HCT116 (cell line): ENCODE data around the gene SAV1. TPM values are rescaled to one million over a fixed set of nuclear protein-coding genes. Genes with fewer than 3 reads are reported as not detected.

Source experiments
- ATAC-seq: fragments of 200-7000 bp; cut with Tn5 transposase; 2 replicates; pipeline ENCODE4 v1.9.1; 2020; ENCODE audit warnings: mild to moderate bottlenecking, moderate library complexity
- BruUV-seq: library from RNA; stranded (reverse); fragments of 400-500 nt; replicated peaks from 2 replicates; lab custom pipeline; 2021; lab: Mats Ljungman, UMichigan
- CTCF ChIA-PET: fragments of 300-600 bp; sonication (Branson Sonifier 250); formaldehyde crosslinking; loops from one replicate; lab custom pipeline; 2021; ENCODE audit warnings: antibody characterized with exemption; lab: Charles Lee
- POLR2A ChIA-PET: fragments of 300-600, 350-600 bp; sonication (Branson Sonifier 250); formaldehyde crosslinking; loops from one replicate; lab custom pipeline; 2021; ENCODE audit warnings: antibody characterized with exemption; lab: Charles Lee
- RAD21 ChIA-PET, 2 experiments: fragments of 300-600 bp; sonication (Branson Sonifier 250); formaldehyde crosslinking; loops; one replicate each; lab custom pipeline; 2023; ENCODE audit warnings: low total read pairs in 2 of 2; ENCODE audit not compliant: uncharacterized antibody in 2 of 2, unreplicated experiment in 2 of 2, low non-redundant PET in 1 of 2; lab: Charles Lee
- DNase-seq: peaks from one replicate; pipeline ENCODE4 v3.0.0-alpha.2; 2010; ENCODE audit warnings: low read depth, low spot score
- H2AFZ ChIP-seq: fragments of 200-600 bp; shearing (Covaris generic), sonication (generic); 2 replicates; pipeline ENCODE4 v1.6.1; 2017; ENCODE audit warnings: low read depth, mixed run types, mixed read lengths, antibody characterized with exemption, low read length; ENCODE audit not compliant: poor library complexity, severe bottlenecking
- H3K27ac ChIP-seq: 2 replicates; pipeline ENCODE4 v1.5.1; 2012; ENCODE audit warnings: low read depth, low read length
- H3K27me3 ChIP-seq: fragments of 200-600 bp; sonication (generic); 2 replicates; pipeline ENCODE4 v1.6.1; 2016; ENCODE audit warnings: mixed run types, low read length, mixed read lengths; ENCODE audit not compliant: insufficient read depth
- H3K36me3 ChIP-seq, 2 experiments: fragments of 200-500 bp in 1 of 2; fragments of 200-600 bp in 1 of 2; sonication (Bioruptor generic) in 1 of 2; sonication (generic) in 1 of 2; 2 replicates each; pipeline versions ENCODE4 v1.5.1 to v1.6.1; 2014 to 2016; ENCODE audit warnings: low read length in 2 of 2, inconsistent platforms in 1 of 2, mixed read lengths in 1 of 2, mixed run types in 1 of 2; ENCODE audit not compliant: insufficient read depth in 2 of 2, control insufficient read depth in 1 of 2
- H3K4me1 ChIP-seq, 2 experiments: fragments of 200-600 bp in 1 of 2; sonication (generic) in 1 of 2; 2 replicates each; pipeline versions ENCODE4 v1.5.1 to v1.6.1; 2012 to 2017; ENCODE audit warnings: low read length in 2 of 2, inconsistent platforms in 1 of 2, mild to moderate bottlenecking in 1 of 2, mixed read lengths in 1 of 2, mixed run types in 1 of 2, moderate library complexity in 1 of 2; ENCODE audit not compliant: insufficient read depth in 2 of 2, control insufficient read depth in 1 of 2
- H3K4me2 ChIP-seq: fragments of 200-600 bp; sonication (generic); 2 replicates; pipeline ENCODE4 v1.6.1; 2017; ENCODE audit warnings: mixed run types, low read length, mixed read lengths
- H3K4me3 ChIP-seq, 2 experiments: fragments of 200-600 bp in 1 of 2; sonication (generic) in 1 of 2; replicated peaks in 1 of 2; 2 replicates each; pipeline ENCODE4 v1.5.1; 2011 to 2016; ENCODE audit warnings: low read length in 2 of 2, control low read depth in 1 of 2, low read depth in 1 of 2, mild to moderate bottlenecking in 1 of 2, mixed read lengths in 1 of 2, mixed run types in 1 of 2
- H3K79me2 ChIP-seq: fragments of 200-600 bp; sonication (generic); 2 replicates; pipeline ENCODE4 v1.6.1; 2017; ENCODE audit warnings: mild to moderate bottlenecking, mixed run types, low read length, moderate library complexity, mixed read lengths; ENCODE audit not compliant: insufficient read depth
- H3K9ac ChIP-seq: fragments of 200-600 bp; sonication (generic); 2 replicates; pipeline ENCODE4 v1.6.1; 2016; ENCODE audit warnings: low read length, mixed read lengths
- H3K9me2 ChIP-seq: fragments of 200-600 bp; sonication (generic), shearing (Covaris generic); 2 replicates; pipeline ENCODE4 v1.6.1; 2017; ENCODE audit warnings: mixed run types, mild to moderate bottlenecking, moderate library complexity; ENCODE audit not compliant: insufficient read depth
- H3K9me3 ChIP-seq, 2 experiments: fragments of 200-500 bp in 1 of 2; fragments of 200-600 bp in 1 of 2; sonication (Bioruptor generic) in 1 of 2; sonication (generic) in 1 of 2; 2 replicates each; pipeline ENCODE4 v1.6.1; 2014 to 2017; ENCODE audit warnings: low read length in 2 of 2, mixed read lengths in 2 of 2, inconsistent platforms in 1 of 2, low read depth in 1 of 2, mild to moderate bottlenecking in 1 of 2, mixed run types in 1 of 2, moderate library complexity in 1 of 2; ENCODE audit not compliant: control insufficient read depth in 1 of 2, insufficient read depth in 1 of 2
- H4K20me1 ChIP-seq: fragments of 200-600 bp; sonication (generic), shearing (Covaris generic); 2 replicates; pipeline ENCODE4 v1.6.1; 2017; ENCODE audit warnings: mixed run types, mild to moderate bottlenecking, moderate library complexity; ENCODE audit not compliant: insufficient read depth
- CBX3 ChIP-seq: IDR thresholded peaks from 2 replicates; pipeline ENCODE4 v1.6.1; 2012; ENCODE audit warnings: low read depth
- CEBPB ChIP-seq: IDR thresholded peaks from 2 replicates; pipeline ENCODE4 v1.6.1; 2012; ENCODE audit warnings: low read depth
- EGR1 ChIP-seq: IDR thresholded peaks from 2 replicates; pipeline ENCODE4 v1.6.1; 2012; ENCODE audit warnings: low read depth
- ELF1 ChIP-seq: IDR thresholded peaks from 2 replicates; pipeline ENCODE4 v1.6.1; 2012; ENCODE audit warnings: low read depth, borderline replicate concordance
- EZH2 ChIP-seq: fragments of 200-600 bp; sonication (generic); IDR thresholded peaks from 2 replicates; pipeline ENCODE4 v1.6.1; 2017; ENCODE audit warnings: antibody characterized with exemption, mixed run types
- JUND ChIP-seq: IDR thresholded peaks from 2 replicates; pipeline ENCODE4 v1.6.1; 2012
- RAD21 ChIP-seq: IDR thresholded peaks from 2 replicates; pipeline ENCODE4 v1.6.1; 2012; ENCODE audit warnings: low read depth, mild to moderate bottlenecking
- SP1 ChIP-seq: IDR thresholded peaks from 2 replicates; pipeline ENCODE4 v1.6.1; 2012; ENCODE audit warnings: low read depth
- SRF ChIP-seq: IDR thresholded peaks from 2 replicates; pipeline ENCODE4 v1.6.1; 2012; ENCODE audit warnings: low read depth
- TCF7L2 ChIP-seq: IDR thresholded peaks from 2 replicates; pipeline ENCODE4 v1.7.0; 2011; ENCODE audit warnings: borderline replicate concordance, inconsistent platforms; ENCODE audit not compliant: insufficient read depth, insufficient read length; ENCODE audit errors: extremely low read depth
- YY1 ChIP-seq: IDR thresholded peaks from 2 replicates; pipeline ENCODE4 v1.6.1; 2011; ENCODE audit warnings: low read length, low read depth, moderate library complexity, mild to moderate bottlenecking; ENCODE audit not compliant: insufficient replicate concordance; ENCODE audit errors: extremely low read depth
- intact Hi-C: fragments of 100-400 bp; cut with micrococcal nuclease; formaldehyde crosslinking; loops from 2 replicates; pipeline ENCODE4 v1.10.0; 2022
- total RNA-seq: library from RNA; stranded (reverse); gene quantifications from one replicate; pipeline ENCODE4 v1.2.1, GENCODE V29; 2021; ENCODE audit not compliant: unreplicated experiment
- TF ChIP-seq, protein P1 (sequence below): IDR thresholded peaks from 2 replicates; pipeline ENCODE4 v1.6.1; 2012
- TF ChIP-seq, protein P2 (sequence below): IDR thresholded peaks from 2 replicates; pipeline ENCODE4 v1.6.1; 2012; ENCODE audit warnings: low read depth

The SAV1 gene
- total RNA-seq, 1 experiment from 2014 or later = 38.0 TPM

DNA sequence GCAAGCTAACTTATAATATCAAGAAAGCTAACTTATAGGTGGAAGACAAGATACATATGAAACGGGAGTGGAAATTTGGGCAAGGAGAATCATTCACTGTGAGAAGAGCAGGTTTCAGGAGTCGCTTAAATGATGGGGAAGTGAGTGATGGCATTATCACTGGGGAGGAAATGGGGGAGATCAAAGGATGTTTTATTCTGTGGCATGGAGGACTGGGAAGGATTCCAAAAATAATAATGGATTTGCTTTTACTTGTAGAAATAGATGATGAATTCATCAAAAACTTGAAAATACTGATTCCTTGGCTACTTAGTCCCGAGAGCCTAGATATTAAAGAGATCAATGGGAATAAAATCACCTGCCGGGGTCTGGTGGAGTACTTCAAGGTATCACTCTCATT is 47.8 kb downstream of the SAV1 start:
- Histone ChIP-seq H3K4me1 (peaks cover 3 to 5% of the 10 kb centered on the region in 2 experiments; a peak in 3 of 4 replicates), H3K27me3 (no peaks in the 10 kb centered on the region), H3K27ac (no peak overlapping the region), H2AFZ (no peak overlapping the region), H3K36me3 (no peaks in the 10 kb centered on the region), H3K4me2 (no peak overlapping the region), H3K4me3 (no peak overlapping the region), H3K9ac (no peak overlapping the region), H3K9me2 (no peaks in the 10 kb centered on the region), H4K20me1 (no peaks in the 10 kb centered on the region), H3K9me3 (no peaks in the 10 kb centered on the region), H3K79me2 (no peaks in the 10 kb centered on the region)
- no peak for ATAC-seq
- POLR2A ChIA-PET = no interaction called here
- CTCF ChIA-PET = interaction anchor here (0.9 to 2.3 kb wide), 8 partner anchors 8 to 155 kb away, joined by 3 to 9 read pairs (median 4); no protein-coding TSS in a partner anchor
- intact Hi-C loops = loop anchor here (5.0 kb wide), 1 partner anchor 152 kb away; no protein-coding TSS in a partner anchor
- no peak for DNase-seq
- TF ChIP-seq JUND (no peak), SRF (no peak), EZH2 (no peak), TCF7L2 (no peak), CBX3 (no peak), ELF1 (no peak), SP1 (no peak), EGR1 (no peak), RAD21 (no peak), YY1 (no peak), CEBPB (no peak)
- TF ChIP-seq, protein P1, sequence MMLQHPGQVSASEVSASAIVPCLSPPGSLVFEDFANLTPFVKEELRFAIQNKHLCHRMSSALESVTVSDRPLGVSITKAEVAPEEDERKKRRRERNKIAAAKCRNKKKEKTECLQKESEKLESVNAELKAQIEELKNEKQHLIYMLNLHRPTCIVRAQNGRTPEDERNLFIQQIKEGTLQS = no peak
- TF ChIP-seq, protein P2, sequence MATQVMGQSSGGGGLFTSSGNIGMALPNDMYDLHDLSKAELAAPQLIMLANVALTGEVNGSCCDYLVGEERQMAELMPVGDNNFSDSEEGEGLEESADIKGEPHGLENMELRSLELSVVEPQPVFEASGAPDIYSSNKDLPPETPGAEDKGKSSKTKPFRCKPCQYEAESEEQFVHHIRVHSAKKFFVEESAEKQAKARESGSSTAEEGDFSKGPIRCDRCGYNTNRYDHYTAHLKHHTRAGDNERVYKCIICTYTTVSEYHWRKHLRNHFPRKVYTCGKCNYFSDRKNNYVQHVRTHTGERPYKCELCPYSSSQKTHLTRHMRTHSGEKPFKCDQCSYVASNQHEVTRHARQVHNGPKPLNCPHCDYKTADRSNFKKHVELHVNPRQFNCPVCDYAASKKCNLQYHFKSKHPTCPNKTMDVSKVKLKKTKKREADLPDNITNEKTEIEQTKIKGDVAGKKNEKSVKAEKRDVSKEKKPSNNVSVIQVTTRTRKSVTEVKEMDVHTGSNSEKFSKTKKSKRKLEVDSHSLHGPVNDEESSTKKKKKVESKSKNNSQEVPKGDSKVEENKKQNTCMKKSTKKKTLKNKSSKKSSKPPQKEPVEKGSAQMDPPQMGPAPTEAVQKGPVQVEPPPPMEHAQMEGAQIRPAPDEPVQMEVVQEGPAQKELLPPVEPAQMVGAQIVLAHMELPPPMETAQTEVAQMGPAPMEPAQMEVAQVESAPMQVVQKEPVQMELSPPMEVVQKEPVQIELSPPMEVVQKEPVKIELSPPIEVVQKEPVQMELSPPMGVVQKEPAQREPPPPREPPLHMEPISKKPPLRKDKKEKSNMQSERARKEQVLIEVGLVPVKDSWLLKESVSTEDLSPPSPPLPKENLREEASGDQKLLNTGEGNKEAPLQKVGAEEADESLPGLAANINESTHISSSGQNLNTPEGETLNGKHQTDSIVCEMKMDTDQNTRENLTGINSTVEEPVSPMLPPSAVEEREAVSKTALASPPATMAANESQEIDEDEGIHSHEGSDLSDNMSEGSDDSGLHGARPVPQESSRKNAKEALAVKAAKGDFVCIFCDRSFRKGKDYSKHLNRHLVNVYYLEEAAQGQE = no peak
- RAD21 ChIA-PET = no interaction called here
- BruUV-seq = no TSS peak
